Stromal cell of bone marrow (primary cell): ENCODE measurements around the gene TRDMT1.

ENCODE experiments used
- DNase-seq: peaks from one replicate; pipeline ENCODE4 v3.0.0-alpha.2; 2012; ENCODE audit warnings: low read depth

Gene TRDMT1

DNA sequence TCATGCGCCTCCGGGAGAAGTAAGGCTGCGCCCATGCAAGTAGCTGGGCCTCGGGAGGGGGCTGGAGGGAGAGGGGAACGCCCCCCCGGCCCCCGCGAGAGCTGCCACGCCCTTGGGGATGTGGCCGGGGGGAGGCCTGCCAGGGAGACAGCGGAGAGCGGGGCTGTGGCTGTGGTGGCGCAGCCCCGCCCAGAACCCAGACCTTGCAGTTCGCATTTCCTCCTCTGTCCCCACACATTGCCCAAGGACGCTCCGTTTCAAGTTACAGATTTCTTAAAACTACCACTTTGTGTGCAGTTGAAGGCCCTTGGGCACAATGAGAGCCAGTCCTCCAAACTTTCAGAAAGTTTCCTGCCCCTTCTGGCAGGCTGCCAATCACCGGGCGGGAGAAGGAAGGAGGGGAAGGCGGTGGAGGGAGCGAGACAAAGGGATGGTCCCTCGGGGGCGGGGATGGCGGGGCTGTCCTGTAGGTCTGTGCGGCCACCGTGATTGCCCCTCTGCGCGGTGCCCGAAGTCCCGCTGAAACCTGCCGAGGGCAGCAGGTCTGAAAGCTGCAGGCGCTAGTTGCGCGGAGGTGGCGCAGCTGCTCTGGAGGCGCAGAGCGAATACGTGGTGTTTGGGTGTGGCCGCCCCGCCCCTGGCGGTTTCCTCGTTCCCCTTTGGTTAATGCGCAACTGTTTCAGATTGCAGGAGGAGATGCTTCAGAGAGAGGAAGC, 28.7 kb upstream of the TRDMT1 start:
- DNase-seq, result no peak

DNA sequence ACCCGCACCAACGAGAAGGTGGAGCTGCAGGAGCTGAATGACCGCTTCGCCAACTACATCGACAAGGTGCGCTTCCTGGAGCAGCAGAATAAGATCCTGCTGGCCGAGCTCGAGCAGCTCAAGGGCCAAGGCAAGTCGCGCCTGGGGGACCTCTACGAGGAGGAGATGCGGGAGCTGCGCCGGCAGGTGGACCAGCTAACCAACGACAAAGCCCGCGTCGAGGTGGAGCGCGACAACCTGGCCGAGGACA, 28.2 kb upstream of the TRDMT1 start:
- DNase-seq, result no peak

DNA sequence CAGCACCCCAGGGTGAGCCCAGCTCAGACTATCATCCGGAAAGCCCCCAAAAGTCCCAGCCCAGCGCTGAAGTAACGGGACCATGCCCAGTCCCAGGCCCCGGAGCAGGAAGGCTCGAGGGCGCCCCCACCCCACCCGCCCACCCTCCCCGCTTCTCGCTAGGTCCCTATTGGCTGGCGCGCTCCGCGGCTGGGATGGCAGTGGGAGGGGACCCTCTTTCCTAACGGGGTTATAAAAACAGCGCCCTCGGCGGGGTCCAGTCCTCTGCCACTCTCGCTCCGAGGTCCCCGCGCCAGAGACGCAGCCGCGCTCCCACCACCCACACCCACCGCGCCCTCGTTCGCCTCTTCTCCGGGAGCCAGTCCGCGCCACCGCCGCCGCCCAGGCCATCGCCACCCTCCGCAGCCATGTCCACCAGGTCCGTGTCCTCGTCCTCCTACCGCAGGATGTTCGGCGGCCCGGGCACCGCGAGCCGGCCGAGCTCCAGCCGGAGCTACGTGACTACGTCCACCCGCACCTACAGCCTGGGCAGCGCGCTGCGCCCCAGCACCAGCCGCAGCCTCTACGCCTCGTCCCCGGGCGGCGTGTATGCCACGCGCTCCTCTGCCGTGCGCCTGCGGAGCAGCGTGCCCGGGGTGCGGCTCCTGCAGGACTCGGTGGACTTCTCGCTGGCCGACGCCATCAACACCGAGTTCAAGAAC, 27.7 kb upstream of the TRDMT1 start:
- DNase-seq, result peak; percentile 91

DNA sequence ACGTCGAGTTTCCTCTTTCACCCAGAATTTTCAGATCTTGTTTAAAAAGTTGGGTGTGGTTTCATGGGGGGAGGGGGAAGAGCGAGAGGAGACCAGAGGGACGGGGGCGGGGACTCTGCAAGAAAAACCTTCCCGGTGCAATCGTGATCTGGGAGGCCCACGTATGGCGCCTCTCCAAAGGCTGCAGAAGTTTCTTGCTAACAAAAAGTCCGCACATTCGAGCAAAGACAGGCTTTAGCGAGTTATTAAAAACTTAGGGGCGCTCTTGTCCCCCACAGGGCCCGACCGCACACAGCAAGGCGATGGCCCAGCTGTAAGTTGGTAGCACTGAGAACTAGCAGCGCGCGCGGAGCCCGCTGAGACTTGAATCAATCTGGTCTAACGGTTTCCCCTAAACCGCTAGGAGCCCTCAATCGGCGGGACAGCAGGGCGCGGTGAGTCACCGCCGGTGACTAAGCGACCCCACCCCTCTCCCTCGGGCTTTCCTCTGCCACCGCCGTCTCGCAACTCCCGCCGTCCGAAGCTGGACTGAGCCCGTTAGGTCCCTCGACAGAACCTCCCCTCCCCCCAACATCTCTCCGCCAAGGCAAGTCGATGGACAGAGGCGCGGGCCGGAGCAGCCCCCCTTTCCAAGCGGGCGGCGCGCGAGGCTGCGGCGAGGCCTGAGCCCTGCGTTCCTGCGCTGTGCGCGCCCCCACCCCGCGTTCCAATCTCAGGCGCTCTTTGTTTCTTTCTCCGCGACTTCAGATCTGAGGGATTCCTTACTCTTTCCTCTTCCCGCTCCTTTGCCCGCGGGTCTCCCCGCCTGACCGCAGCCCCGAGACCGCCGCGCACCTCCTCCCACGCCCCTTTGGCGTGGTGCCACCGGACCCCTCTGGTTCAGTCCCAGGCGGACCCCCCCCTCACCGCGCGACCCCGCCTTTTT, 26.9 kb upstream of the TRDMT1 start, which contains the start of gene VIM:
Gene VIM, plus strand, starts transcription at position 151 of the 925 bp plus-strand sequence. CDS start 1,182 bp downstream, outside the sequence.
- peak; percentile 94 for DNase-seq

DNA sequence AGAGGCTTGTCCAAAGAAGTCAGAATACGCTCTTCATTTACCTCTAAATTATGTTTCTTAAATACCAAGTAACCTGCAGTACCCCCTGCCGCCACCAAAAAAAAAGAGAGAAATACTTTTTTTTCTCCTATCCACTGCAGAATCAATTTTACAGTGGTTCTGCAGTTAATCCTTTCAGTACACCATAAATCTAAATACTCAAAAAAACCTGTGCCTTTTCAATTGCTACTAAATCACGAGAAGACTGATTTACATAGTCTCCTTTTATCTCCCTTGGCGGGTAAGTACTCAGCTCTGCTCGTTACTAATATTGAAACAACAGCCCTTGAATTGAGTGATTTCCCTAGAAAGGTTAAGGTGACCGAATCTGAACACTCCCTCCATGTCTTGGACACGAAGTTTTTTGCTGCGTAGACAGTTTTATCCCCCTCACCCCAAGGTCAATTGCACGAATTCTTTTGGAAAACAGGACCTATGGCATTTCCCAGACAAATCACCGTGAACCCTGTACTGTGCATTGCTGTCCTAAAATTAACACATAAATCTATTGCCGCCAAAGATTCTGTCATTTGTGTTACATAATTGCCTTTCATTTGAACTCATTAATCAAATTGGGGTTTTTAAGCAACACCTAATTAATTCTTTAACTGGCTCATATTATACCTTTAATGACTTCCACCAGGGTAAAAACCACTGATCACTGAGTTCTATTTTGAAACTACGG, 26.1 kb upstream of the TRDMT1 start:
- no peak for DNase-seq

DNA sequence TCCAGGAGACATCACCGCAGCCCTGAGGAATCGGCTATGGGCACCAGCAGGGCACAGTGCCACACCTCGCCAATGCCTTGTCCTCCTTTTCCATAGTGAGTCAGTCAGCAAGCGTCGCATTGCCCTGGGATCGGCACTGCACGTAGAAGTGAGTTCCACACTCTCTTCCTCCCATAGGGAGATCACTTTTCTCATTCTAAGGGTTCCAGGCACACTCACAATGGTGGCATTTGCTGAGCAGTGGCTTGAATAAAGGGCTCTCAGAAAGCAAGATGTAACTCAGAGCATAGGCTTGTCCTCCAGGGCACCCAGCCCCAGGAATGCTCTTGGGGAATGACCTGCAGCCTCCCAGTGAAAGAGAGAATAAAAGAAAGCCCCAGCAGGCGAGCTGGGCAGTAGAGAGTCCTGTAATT, 25.4 kb upstream of the TRDMT1 start:
- no peak for DNase-seq

DNA sequence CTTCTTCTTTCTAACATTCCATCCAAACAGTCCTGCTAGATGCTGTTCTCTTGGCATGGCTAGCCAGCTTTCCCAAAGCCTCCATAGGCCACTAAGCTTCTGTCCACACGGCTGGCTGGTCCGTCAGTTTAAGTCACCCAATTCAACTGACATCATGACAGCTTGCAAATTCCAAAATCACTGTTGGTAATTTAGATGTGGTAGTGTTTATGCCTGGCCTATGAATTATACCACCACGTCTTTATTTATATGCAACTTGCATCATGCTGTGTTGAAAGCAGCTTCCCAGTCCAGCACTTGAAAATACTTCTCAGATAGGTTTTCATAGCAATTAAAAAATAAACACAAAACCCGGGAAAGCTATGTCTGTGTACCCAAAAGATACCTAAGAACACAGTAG, 24.3 kb upstream of the TRDMT1 start:
- no peak for DNase-seq

DNA sequence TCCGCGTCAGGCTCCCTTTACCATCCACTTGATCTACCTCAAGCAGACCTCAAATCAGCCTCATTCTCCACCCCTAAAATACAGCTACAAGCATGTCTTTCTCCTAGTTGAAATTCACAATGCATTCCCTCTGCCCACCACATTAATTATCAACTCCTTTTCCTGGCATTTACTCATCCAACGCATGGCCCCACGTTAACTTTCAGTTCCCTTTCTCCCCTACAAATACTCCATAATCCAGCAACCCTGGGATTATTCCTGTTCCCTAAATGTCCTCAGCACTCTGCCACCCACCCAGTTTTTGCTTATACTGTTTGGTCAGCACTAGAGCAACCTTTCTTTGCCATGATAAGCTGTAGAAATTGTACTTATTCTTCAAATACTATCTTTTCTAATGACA, 20.9 kb upstream of the TRDMT1 start:
- no peak for DNase-seq

DNA sequence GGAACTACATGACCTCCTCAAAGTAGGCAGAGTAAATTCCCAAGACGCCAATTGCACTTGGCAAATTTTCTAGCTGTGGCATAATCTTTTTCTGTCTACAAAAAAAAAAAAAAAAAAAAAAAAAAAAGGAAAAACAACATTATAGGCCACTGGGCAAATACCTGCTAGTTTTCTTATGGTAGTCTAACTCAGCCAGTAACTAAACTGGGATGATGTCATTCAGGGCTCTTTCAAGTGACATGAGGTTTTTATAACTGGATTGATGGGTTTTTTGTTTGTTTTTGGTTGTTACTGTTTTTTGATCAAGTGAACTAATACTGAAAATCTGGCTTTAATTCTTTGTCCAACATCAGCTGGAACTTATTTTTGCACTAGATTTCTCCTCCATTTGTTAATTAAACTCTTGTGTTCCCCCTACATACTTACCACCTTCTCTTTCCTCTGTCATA, 19.2 kb upstream of the TRDMT1 start:
- DNase-seq, result no peak

DNA sequence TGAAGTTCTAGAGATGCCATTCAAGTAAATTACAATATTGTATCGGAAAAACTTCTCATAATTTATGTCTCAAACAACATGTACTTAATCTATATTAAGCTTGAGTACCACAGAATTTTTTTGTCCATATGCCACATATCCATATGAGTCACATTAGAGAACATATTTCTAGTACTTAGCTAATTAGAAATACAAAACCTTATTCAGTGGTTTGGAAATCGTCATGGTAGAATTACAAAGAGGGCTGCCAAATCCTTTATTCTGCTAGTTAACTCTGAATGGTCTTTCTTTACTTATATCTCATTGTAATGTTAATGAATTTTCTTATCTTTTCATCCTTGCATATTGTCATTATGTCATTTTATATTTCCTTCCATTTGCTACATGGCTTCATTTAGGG, 17.6 kb upstream of the TRDMT1 start:
- DNase-seq, result no peak

DNA sequence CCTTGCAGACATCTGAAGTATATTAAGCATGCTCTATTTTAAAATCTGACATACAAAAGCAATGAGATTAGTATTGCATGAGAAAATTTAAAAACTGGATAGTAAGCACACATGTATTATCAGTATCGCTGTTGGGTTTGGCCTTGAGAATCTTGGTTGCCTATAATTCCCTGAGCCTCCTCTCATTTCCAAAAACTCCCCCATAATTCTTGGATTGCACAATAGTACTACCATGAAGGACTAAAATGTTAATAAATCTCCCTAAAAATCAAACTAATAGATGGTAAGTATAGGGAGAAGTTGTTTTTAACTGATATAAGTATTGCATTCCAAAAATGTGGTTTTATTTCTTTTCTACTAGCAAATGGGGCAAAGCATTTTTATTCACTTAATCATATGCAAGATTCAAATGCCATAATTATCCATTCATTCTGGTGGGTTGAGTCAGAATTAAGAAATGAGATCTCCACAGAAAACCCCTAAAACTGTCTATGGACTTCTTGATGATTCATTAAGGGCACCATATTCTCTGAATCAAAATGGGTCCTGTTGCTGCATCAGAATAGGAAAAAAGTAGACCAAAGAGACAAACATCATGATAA, 16.3 kb upstream of the TRDMT1 start:
- peak; percentile 87 for DNase-seq

DNA sequence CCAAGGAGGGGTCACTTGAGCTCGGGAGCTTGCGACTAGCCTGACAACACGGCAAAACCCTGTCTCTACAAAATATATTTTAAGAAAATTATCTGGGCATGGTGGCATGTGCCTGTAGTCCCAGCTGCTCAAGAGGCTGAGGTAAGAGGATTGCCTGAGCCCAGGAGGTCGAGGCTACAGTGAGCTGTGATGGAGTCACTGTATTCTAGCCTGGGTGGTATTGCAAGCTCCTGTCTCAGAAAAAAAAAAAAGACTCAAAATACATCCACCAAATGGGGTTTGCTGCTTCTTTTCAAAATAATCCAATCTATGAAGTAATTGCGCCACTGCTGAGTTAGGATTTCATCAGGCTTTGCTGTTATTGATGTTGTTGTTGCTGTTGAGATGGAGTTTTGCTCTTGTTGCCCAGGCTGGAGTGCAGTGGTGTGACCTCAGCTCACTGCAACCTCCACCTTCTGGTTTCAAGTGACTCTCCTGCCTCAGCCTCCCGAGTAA, 15.5 kb upstream of the TRDMT1 start:
- no peak for DNase-seq

DNA sequence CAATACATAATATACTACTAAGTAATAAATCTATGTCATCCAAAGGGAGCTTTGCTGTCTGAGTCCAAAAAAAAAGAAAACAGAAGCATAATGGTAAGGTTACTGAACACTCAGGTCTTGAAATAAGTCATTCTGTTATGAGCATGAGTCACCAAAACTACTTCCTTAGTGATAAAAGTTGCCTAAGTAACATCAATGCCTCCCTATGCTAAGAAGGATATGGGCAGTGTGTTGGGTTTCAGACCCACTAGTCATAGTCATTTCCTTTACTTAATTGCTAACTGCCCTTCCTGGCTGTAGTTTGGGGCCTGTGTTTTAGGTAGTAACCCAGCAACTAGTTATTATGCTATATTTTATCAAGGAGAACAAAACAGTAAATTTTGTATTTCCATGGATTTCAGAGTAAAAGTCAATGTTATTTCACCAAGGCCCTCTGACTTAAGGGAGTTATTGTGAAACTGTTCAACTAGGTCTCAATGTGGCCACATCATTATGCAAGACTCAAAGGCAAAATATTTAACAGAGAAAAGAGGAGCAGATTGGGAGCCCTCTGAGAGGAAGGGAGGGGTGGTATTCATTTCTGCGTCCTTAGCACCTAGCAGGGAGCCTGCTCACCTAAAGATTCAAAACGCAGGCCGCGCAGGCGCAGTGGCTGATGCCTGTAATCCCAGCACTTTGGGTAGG, 14.9 kb upstream of the TRDMT1 start:
- DNase-seq, result peak; percentile 98

DNA sequence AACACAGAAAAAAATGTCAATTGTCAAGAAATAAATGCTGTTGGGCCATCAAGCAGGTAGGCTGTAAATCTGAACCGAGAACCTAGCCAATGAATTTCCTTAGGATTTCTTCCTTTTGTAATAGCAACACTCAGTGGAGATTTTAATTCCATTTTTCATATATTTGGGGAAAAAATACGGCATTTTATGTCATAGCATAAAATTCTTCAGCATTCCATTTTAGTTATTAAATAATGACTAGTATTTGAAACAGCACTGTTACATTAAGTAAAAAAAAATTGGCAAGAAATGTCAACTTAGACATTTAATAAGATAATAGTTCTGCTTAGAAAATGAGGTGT, 14.3 kb upstream of the TRDMT1 start:
- DNase-seq, result no peak

DNA sequence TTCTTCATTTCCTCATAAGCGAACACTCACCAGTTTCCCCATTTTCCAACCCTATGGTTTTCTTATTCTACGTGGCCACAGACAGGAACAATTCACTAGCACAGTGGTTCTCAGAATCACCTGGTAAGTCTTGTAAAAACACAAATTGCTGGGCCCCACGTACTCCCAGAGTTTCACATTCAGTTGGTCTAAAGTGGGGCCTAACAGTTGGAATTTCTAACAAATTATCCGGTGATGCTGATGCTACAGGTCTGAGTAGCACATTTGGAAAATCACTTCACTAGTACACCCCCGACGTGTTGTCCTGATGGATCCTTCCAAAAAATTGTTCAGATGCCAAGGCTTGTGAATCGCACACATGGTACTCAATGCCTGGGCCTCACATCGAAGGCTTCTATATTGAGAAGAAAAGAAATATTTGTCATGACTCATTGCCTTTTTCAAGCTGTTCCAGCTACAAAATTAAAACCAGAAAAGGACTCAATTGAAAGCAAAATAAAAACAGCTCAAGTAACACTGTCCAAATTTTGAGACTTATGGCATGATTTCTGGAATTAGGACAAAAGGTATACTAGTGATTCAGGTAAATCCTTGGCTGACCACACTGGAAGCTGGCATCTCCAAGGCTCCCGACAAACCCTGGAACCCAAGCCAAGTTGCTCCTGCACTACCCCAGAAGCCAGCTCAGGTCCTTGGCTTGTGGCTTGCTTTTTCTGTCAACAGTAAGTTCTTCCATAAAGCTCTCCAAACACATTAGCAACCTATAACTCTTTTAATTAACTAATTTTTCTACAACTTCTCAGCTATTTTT, 13.7 kb upstream of the TRDMT1 start:
- DNase-seq, result peak; percentile 92

DNA sequence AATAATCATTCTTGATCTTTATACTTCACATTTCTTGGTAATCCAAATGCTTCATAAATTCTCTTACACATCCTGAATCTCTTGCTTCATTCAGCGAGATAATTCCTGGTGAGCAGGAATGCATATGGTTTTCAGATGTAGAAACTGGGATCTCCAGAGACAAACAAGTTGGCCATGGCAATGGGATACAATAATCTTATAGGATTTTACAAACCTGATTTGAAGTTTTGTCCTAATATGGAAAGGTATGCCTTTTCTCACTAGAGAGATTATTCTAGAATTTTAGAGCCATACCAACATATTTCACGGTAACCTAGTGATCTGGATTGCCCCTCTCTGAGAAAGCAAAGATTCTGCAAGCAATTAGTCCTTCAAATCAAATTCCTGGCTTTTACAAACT, 13.1 kb upstream of the TRDMT1 start:
- DNase-seq, result no peak

DNA sequence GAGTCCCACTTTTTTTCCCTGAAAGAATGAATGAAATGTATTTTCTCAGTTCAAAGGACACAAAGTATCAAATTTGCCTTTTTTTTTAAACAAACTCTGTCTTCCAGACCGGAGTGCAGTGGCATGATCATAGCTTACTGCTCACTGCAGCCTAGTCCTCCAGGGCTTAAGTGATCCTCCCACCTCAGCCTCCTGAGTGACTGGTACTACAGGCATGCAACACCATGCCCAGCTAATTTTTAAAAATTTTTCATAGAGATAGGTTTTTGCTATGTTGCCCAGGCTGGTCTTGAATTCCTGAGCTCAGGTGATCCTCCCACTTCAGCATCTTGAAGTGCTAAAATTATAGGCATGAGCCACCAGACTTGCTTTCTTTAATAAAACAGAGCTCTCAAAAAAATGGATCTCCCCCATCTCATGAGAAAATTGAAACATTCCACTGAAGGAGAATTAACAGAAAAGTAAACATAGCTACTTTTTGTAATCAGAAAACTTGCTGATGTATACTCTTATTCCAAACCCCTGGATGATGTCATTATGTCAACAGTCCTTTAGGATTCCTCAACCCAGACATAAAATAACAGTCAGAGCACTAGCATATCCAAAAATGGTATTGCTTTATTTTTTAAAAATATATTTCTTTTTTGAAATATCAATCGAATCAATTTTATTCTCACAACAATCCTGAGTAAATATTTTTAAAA, 12.3 kb upstream of the TRDMT1 start:
- no peak for DNase-seq

DNA sequence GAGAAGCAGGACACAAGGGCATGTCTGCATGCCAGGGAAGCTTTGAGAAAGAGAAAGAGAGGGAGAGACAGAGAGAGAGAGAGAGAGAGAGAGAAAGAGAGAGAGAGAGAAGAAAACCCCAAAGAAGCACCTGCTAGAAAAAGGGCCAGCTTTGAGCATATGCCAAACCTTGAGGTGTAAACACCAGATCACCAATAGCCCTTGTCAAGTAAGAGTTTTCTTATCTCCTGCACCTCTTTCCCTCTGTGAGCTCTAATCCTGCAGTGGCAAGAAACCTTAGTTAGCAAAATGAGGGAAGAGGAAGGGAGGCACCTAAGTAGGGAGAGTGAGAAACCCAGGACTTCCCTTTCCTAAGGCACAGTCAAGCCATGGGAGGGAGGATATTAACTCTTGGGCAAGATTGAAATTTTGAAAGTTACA, 11.3 kb upstream of the TRDMT1 start:
- DNase-seq, result no peak

DNA sequence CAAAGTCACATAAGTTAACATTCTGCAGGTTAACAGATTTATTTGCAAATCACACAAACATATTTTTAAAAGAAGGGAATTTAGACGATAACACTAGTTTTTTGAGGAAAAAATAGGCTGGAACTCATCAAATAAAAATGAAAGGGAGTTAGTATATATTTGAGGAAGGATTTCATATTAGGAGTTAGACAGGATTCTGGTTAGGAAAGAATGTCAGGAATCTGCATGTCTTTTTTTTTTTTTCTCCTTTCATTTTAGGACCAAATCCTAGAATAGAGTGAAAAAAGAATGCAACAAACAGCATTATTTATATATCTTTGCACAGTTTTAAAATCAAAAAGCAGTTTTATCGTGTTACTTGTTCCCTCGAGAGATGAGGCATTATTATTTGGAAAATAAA, 8.9 kb upstream of the TRDMT1 start:
- DNase-seq, result no peak

DNA sequence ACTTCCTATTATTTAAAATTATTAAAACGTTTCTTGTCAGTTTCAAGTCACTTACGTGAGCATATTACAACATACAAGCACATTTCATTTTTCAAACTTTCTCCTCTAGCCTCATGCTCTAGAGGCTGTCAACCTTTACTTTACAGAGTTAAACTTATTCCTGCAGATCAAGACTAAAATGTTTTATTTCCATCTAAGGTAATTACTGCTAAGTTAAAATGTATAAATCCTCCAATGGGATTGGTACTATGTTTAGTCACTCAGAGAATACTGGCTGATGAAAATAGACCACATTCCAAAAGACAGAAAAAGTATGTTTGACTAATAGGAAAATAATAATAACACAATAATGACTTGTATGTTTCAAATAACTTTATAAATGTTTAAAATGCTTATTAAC, 8.4 kb upstream of the TRDMT1 start:
- no peak for DNase-seq
